ENCODE measurements around the gene CACNA2D2. TPM values are rescaled to one million over a fixed set of nuclear protein-coding genes. Genes with fewer than 3 reads are reported as not detected.
A peak's percentile ranks its signal among the peaks of the same experiment; 100 is the strongest.

Gene CACNA2D2
- total and polyA plus RNA-seq, 2 of the 13 experiments (the other 11 are each of a cell fraction or from before 2014, with no cell fraction given): not detected

- TF ChIP-seq ZNF318 (CRISPR knock-in tag; IDR thresholded peaks at IDR 0.05) (0 out of 2 replicates have a peak, but pooled peaks have one; percentile 38), CREM (IDR thresholded peaks at IDR 0.05) (peak; percentile 100), CREM (CRISPR knock-in tag; IDR thresholded peaks at IDR 0.05) (no peak), LCORL (IDR thresholded peaks at IDR 0.05) (0 out of 2 replicates have a peak, but pooled peaks have one; percentile 39), LCORL (CRISPR knock-in tag; IDR thresholded peaks at IDR 0.05) (0 out of 2 replicates have a peak, but pooled peaks have one; percentile 40), IKZF5 (CRISPR knock-in tag; IDR thresholded peaks at IDR 0.05) (peak; percentile 80), CREB3 (CRISPR knock-in tag; IDR thresholded peaks at IDR 0.05) (peak; percentile 34; the same call in 1 of the 2 replicates), ZBTB10 (CRISPR knock-in tag; IDR thresholded peaks at IDR 0.05; ENCODE audit: borderline replicate concordance) (peak; percentile 87; the same call in 1 of the 2 replicates), RARA (CRISPR knock-in tag; IDR thresholded peaks at IDR 0.05) (peak; percentile 46; the same call in 1 of the 2 replicates), CEBPB (IDR thresholded peaks at IDR 0.05; ENCODE audit: borderline replicate concordance, low read depth, low read length) (no peak), HOMEZ (CRISPR knock-in tag; IDR thresholded peaks at IDR 0.05; ENCODE audit: low read depth) (no peak), ZNF577 (CRISPR knock-in tag; IDR thresholded peaks at IDR 0.05; ENCODE audit: borderline replicate concordance, low read depth) (peak; percentile 92)
Measured at GRCh38 chr3:50358911-50359759, 144.3 kb downstream of the CACNA2D2 start, which contains the start of gene TMEM115 (continued).

Measured in HepG2 (cell line).